ENCODE data around the gene SUMO3.
"Not testable (repeated sequence)": the region's sequence is repeated elsewhere in the genome, so short reads cannot be mapped to it uniquely, and the experiment has no call there.

SUMO3 gene

DNA sequence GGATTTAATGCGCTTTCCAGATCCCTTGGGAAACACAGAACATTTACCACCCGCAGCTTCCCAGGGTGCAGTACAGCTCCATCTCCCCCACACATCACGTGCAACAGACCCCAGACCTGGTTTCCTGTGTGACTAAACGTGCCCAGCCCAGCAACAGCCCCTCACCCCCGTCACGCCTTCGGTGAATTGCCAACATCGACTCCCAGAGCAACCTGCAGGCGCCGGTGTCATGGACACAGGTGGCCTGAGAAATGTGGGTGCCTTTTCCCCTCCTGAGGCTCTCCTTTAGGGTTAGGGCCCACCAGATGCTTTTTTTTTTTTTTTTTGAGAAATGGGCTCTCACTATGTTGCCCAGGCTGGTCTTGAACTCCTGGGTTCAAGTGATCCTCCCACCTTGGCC, 24.2 kb upstream of the SUMO3 start:
- ATAC-seq (replicated peaks) (no peak), DNase-seq (no peak)
- Mint-ChIP-seq H3K4me3 (no peak overlapping the region), H3K4me1 (ENCODE audit: low read depth in 2 of 2) (peaks cover 0 to 9% of the 10 kb centered on the region in 2 donors), H3K36me3 (ENCODE audit: insufficient read depth) (peaks cover 8% of the 10 kb centered on the region), H3K9me3 (no peaks in the 10 kb centered on the region), H3K27ac (no peak overlapping the region), H3K27me3 (peaks cover 0 to 53% of the 10 kb centered on the region in 2 donors)

GRCh38 chr21:44840771-44841170, 22.9 kb upstream of the SUMO3 start:
- Mint-ChIP-seq H3K27me3 (peaks cover 0 to 56% of the 10 kb centered on the region in 2 donors), H3K9me3 (no peaks in the 10 kb centered on the region), H3K27ac (no peak overlapping the region), H3K4me3 (no peak overlapping the region), H3K4me1 (ENCODE audit: low read depth in 2 of 2) (peaks cover 0 to 1% of the 10 kb centered on the region in 2 donors), H3K36me3 (ENCODE audit: insufficient read depth) (no peaks in the 10 kb centered on the region)
- DNase-seq (no peak), ATAC-seq (replicated peaks) (no peak)

- DNase-seq: no peak
- Mint-ChIP-seq H3K27me3 (peaks cover 0 to 49% of the 10 kb centered on the region in 2 donors), H3K4me3 (no peak overlapping the region), H3K36me3 (ENCODE audit: insufficient read depth) (no peaks in the 10 kb centered on the region), H3K9me3 (no peaks in the 10 kb centered on the region), H3K27ac (no peak overlapping the region), H3K4me1 (ENCODE audit: low read depth in 2 of 2) (no peaks in the 10 kb centered on the region)
- no peak for ATAC-seq (replicated peaks)
These were observed 21.1 kb upstream of the SUMO3 start for GRCh38 chr21:44838951-44839350.

- DNase-seq: no peak
- Mint-ChIP-seq H3K4me1 (ENCODE audit: low read depth in 2 of 2) (no peaks in the 10 kb centered on the region), H3K9me3 (no peaks in the 10 kb centered on the region), H3K27me3 (peaks cover 0 to 46% of the 10 kb centered on the region in 2 donors), H3K36me3 (ENCODE audit: insufficient read depth) (no peaks in the 10 kb centered on the region), H3K4me3 (no peak overlapping the region), H3K27ac (no peak overlapping the region)
- no peak for ATAC-seq (replicated peaks)
These were observed 20.4 kb upstream of the SUMO3 start for GRCh38 chr21:44838039-44838895.

DNA sequence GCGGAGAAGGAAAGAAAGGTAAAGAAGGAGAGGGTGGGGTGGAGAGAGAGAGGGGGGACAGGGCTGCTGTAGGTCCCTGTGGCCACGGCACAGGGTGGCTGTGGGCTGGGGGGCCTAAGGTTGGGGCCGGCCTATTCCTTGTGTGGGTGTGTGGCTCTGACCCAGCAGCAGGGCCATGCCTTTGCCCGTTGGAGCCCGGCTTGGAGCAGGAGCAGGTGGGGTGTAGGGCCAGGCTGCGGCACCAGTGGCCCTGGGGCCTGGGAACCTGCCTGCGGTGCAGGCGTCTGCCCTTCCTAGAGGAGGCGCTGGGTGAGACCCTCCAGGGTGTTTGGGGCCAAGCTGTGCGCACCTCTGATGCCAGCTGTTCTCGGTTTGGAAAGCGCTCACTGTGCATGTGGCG, 19.7 kb upstream of the SUMO3 start:
- Mint-ChIP-seq H3K9me3 (no peaks in the 10 kb centered on the region), H3K36me3 (ENCODE audit: insufficient read depth) (no peaks in the 10 kb centered on the region), H3K27me3 (peaks cover 0 to 39% of the 10 kb centered on the region in 2 donors), H3K4me1 (ENCODE audit: low read depth in 2 of 2) (no peaks in the 10 kb centered on the region), H3K4me3 (no peak overlapping the region), H3K27ac (no peak overlapping the region)
- DNase-seq: no peak
- no peak for ATAC-seq (replicated peaks)

GRCh38 chr21:44836666-44837471, 19.0 kb upstream of the SUMO3 start:
- DNase-seq: no peak
- no peaks in the 10 kb centered on the region for H3K36me3 Mint-ChIP-seq (ENCODE audit: insufficient read depth)
- H3K4me1 Mint-ChIP-seq (ENCODE audit: low read depth in 2 of 2): no peaks in the 10 kb centered on the region
- no peaks in the 10 kb centered on the region for H3K9me3 Mint-ChIP-seq
- H3K27me3 Mint-ChIP-seq: peaks cover 0 to 32% of the 10 kb centered on the region in 2 donors
- ATAC-seq (replicated peaks): no peak
- no peak overlapping the region for H3K4me3 Mint-ChIP-seq
- no peak overlapping the region for H3K27ac Mint-ChIP-seq

DNA sequence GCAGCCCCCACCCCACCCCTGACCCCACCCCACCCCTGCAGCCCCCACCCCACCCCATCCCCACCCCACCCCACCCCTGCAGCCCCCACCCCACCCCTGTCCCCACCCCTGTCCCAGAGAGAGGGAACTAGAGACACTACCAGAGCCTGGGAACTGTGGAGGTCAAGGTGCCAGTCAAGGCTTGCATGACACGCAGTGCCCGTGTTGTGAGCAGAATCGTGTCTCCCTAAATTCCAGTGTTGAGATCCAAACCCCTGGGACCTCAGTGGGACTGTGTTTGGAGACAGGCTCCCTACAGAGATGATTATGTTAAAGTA, 18.4 kb upstream of the SUMO3 start:
- Mint-ChIP-seq H3K4me1 (ENCODE audit: low read depth in 2 of 2) (no peaks in the 10 kb centered on the region), H3K27me3 (peaks cover 0 to 27% of the 10 kb centered on the region in 2 donors), H3K9me3 (no peaks in the 10 kb centered on the region), H3K27ac (no peak overlapping the region), H3K4me3 (no peak overlapping the region), H3K36me3 (ENCODE audit: insufficient read depth) (no peaks in the 10 kb centered on the region)
- DNase-seq (no peak), ATAC-seq (replicated peaks) (no peak)

- H3K4me1 Mint-ChIP-seq (ENCODE audit: low read depth in 2 of 2): peaks cover 0 to 1% of the 10 kb centered on the region in 2 donors
- no peaks in the 10 kb centered on the region for H3K36me3 Mint-ChIP-seq (ENCODE audit: insufficient read depth)
- DNase-seq (no peak), ATAC-seq (replicated peaks) (no peak)
- peaks cover 0 to 20% of the 10 kb centered on the region in 2 donors for H3K27me3 Mint-ChIP-seq
- H3K4me3 Mint-ChIP-seq: no peak overlapping the region
- H3K9me3 Mint-ChIP-seq: no peaks in the 10 kb centered on the region
- no peak overlapping the region for H3K27ac Mint-ChIP-seq
These were observed 17.7 kb upstream of the SUMO3 start for GRCh38 chr21:44835647-44835973.

GRCh38 chr21:44834951-44835646, 17.2 kb upstream of the SUMO3 start:
- Mint-ChIP-seq H3K27ac (no peak overlapping the region), H3K36me3 (ENCODE audit: insufficient read depth) (no peaks in the 10 kb centered on the region), H3K9me3 (no peaks in the 10 kb centered on the region), H3K27me3 (peaks cover 0 to 15% of the 10 kb centered on the region in 2 donors), H3K4me3 (no peak overlapping the region), H3K4me1 (ENCODE audit: low read depth in 2 of 2) (peaks cover 0 to 1% of the 10 kb centered on the region in 2 donors)
- no peak for DNase-seq
- no peak for ATAC-seq (replicated peaks)

GRCh38 chr21:44834231-44834950, 16.5 kb upstream of the SUMO3 start:
- no peak overlapping the region for H3K4me3 Mint-ChIP-seq
- no peak overlapping the region for H3K27ac Mint-ChIP-seq
- peaks cover 0 to 1% of the 10 kb centered on the region in 2 donors for H3K4me1 Mint-ChIP-seq (ENCODE audit: low read depth in 2 of 2)
- no peaks in the 10 kb centered on the region for H3K9me3 Mint-ChIP-seq
- peaks cover 0 to 9% of the 10 kb centered on the region in 2 donors for H3K27me3 Mint-ChIP-seq
- no peaks in the 10 kb centered on the region for H3K36me3 Mint-ChIP-seq (ENCODE audit: insufficient read depth)
- DNase-seq (no peak), ATAC-seq (replicated peaks) (no peak)

GRCh38 chr21:44833663-44834062, 15.8 kb upstream of the SUMO3 start:
- peaks cover 0 to under 1% of the 10 kb centered on the region in 2 donors for H3K9me3 Mint-ChIP-seq

DNA sequence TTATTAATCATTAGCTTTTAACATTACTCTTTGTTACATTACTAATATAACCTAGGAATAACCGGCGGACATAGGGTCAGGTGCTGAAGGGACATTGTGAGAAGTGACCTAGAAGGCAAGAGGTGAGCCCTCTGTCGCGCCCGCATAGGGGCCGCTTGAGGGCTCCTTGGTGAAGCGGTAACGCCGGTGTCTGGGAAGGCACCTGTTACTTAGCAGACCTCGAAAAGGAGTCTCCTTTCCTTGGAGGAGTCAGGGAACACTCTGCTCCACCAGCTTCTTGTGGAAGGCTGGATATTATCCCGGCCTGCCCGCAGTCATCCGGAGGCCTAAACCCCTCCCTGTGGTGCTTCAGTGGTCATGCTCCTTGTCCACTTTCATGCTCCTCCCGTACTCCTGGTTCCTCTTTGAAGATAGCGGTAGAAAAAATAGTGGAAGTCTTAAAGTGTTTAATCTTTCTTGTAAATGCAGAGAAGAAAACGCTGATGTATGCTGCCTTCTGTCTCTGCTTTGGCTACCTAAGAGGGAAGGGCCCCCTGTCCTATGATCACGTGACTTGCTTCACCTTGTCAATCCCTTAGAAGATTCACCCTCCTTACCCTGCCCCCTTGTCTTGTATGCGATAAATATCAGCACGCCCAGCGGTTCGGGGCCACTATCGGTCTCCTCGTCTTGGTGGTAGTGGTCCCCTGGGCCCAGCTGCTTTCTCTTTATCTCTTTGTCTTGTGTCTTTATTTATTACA, 14.8 kb upstream of the SUMO3 start:
- H3K4me3 Mint-ChIP-seq; H3K9me3 Mint-ChIP-seq; H3K36me3 Mint-ChIP-seq (ENCODE audit: insufficient read depth); H3K27ac Mint-ChIP-seq; H3K4me1 Mint-ChIP-seq (ENCODE audit: low read depth in 2 of 2); H3K27me3 Mint-ChIP-seq; ATAC-seq (replicated peaks); DNase-seq: not testable (repeated sequence)

More at GRCh38 chr21:44833663-44834062, 15.8 kb upstream of the SUMO3 start:
- Mint-ChIP-seq H3K27me3 (peaks cover 0 to 9% of the 10 kb centered on the region in 2 donors), H3K36me3 (ENCODE audit: insufficient read depth) (no peaks in the 10 kb centered on the region), H3K27ac (no peak overlapping the region), H3K4me1 (ENCODE audit: low read depth in 2 of 2) (peaks cover 0 to 1% of the 10 kb centered on the region in 2 donors), H3K4me3 (no peak overlapping the region)
- ATAC-seq (replicated peaks) (no peak), DNase-seq (no peak)
